ENCODE results near the gene BCAS3. TPM values are rescaled to one million over a fixed set of nuclear protein-coding genes. Genes with fewer than 3 reads are reported as not detected.

The BCAS3 gene
- total RNA-seq, 2 donors from 2014 or later = 12.0 to 15.6 TPM

- no peak for DNase-seq (ENCODE audit: low spot score)
- Histone ChIP-seq H3K4me1 (peaks cover 0 to 55% of the 10 kb centered on the region in 2 donors), H3K27me3 (peaks cover 19 to 28% of the 10 kb centered on the region in 2 donors), H3K4me3 (no peak overlapping the region), H3K9me3 (no peaks in the 10 kb centered on the region), H3K36me3 (no peaks in the 10 kb centered on the region), H3K27ac (peak overlapping the region in 1 of 2 donors; percentile 58)
- TF ChIP-seq CTCF (IDR thresholded peaks at IDR 0.05) = no peak
Observed at GRCh38 chr17:61406537-61406845, 728.8 kb downstream of the BCAS3 start.

GRCh38 chr17:61406971-61407911 lies 729.6 kb downstream of the BCAS3 start:
- no peak overlapping the region for H3K4me3 ChIP-seq
- peaks cover 0 to 56% of the 10 kb centered on the region in 2 donors for H3K4me1 ChIP-seq
- H3K27ac ChIP-seq = peak overlapping the region; percentile 14 to 26
- TF ChIP-seq CTCF (IDR thresholded peaks at IDR 0.05) = no peak
- no peaks in the 10 kb centered on the region for H3K36me3 ChIP-seq
- no peak for DNase-seq (ENCODE audit: low spot score)
- H3K9me3 ChIP-seq = no peaks in the 10 kb centered on the region
- H3K27me3 ChIP-seq = peaks cover 19 to 21% of the 10 kb centered on the region in 2 donors

GRCh38 chr17:61408151-61409041 lies 730.7 kb downstream of the BCAS3 start:
- Histone ChIP-seq H3K4me1 (peaks cover 0 to 60% of the 10 kb centered on the region in 2 donors), H3K27ac (peak overlapping the region; percentile 14 to 26), H3K36me3 (no peaks in the 10 kb centered on the region), H3K9me3 (no peaks in the 10 kb centered on the region), H3K27me3 (peaks cover 13 to 19% of the 10 kb centered on the region in 2 donors), H3K4me3 (peak overlapping the region in 1 of 2 donors; percentile 60)
- DNase-seq (ENCODE audit: low spot score) = no peak
- TF ChIP-seq CTCF (IDR thresholded peaks at IDR 0.05) = no peak

- Histone ChIP-seq H3K4me3 (peak overlapping the region; percentile 43 to 60), H3K4me1 (peaks cover 0 to 61% of the 10 kb centered on the region in 2 donors), H3K9me3 (no peaks in the 10 kb centered on the region), H3K27ac (peak overlapping the region; percentile 69 to 88), H3K27me3 (peaks cover 2 to 12% of the 10 kb centered on the region in 2 donors), H3K36me3 (no peaks in the 10 kb centered on the region)
- peak; percentile 34 to 58 for TF ChIP-seq CTCF (IDR thresholded peaks at IDR 0.05)
- DNase-seq (ENCODE audit: low spot score) = no peak
Observed at GRCh38 chr17:61409301-61410112, 731.9 kb downstream of the BCAS3 start.
